Measurements from ENCODE around the gene NLRP14. TPM values are rescaled to one million over a fixed set of nuclear protein-coding genes. Genes with fewer than 3 reads are reported as not detected.

NLRP14 gene
- total and polyA plus RNA-seq, 2 donors (not counting 3 experiments of a cell fraction or from before 2014, with no cell fraction given) = 0.24 to 0.26 TPM

- H3K4me2 ChIP-seq (ENCODE audit: insufficient read depth, low read length) = no peak overlapping the region
These were observed 31.8 kb upstream of the NLRP14 start for GRCh38 chr11:6988506-6988905.

More at GRCh38 chr11:6988506-6988905, 31.8 kb upstream of the NLRP14 start:
- Histone ChIP-seq H3K27ac (ENCODE audit: insufficient read depth, low read depth, low read length) (no peak overlapping the region), H3K9me3 (replicated peaks; ENCODE audit: control insufficient read depth, insufficient read depth, low read length) (no peaks in the 10 kb centered on the region), H3K9me1 (replicated peaks; ENCODE audit: control insufficient read depth, extremely low read depth, insufficient read depth, low read length) (no peaks in the 10 kb centered on the region), H3K36me3 (ENCODE audit: control insufficient read depth in 2 of 2, extremely low read depth in 1 of 2, insufficient read depth in 2 of 2, low read length in 2 of 2) (no peaks in the 10 kb centered on the region), H3K4me3 (replicated peaks in 1 of 3; ENCODE audit: insufficient read depth in 1 of 3, low read depth in 1 of 3, low read length in 3 of 3) (no peak overlapping the region), H2AFZ (ENCODE audit: low read depth, low read length) (no peak overlapping the region), H4K20me1 (replicated peaks; ENCODE audit: control insufficient read depth, extremely low read depth, insufficient read depth, low read length) (no peaks in the 10 kb centered on the region), H3K4me1 (ENCODE audit: control insufficient read depth, extremely low read depth, insufficient read depth, low read length) (no peaks in the 10 kb centered on the region), H3K27me3 (ENCODE audit: control insufficient read depth in 2 of 2, insufficient read depth in 2 of 2, low read length in 2 of 2) (no peaks in the 10 kb centered on the region), H3K79me2 (ENCODE audit: control insufficient read depth, insufficient read depth, low read length) (no peaks in the 10 kb centered on the region), H3K9ac (replicated peaks; ENCODE audit: extremely low read depth, insufficient read depth, low read length) (no peak overlapping the region)
- DNase-seq (ENCODE audit: low read depth, low spot score) (no peak), FAIRE-seq (no peak)
- intact Hi-C loops (cut with micrococcal nuclease) = no loop called here
- BruUV-seq (replicated peaks) = no TSS peak
- dilution Hi-C loops (cut with MboI; ENCODE audit: extremely low pct_ligation_motif_present, low sequenced_read_pairs) = no loop called here
- POLR2A ChIA-PET = no interaction called here
- TF ChIP-seq POLR2A (IDR thresholded peaks at IDR 0.05; ENCODE audit: low read depth, low read length) = no peak
- TF ChIP-seq MYC (IDR thresholded peaks at IDR 0.05; ENCODE audit: low read depth, low read length) = no peak
- no peak for TF ChIP-seq GATA2 (IDR thresholded peaks at IDR 0.05; ENCODE audit: insufficient read depth, insufficient read length, low read depth, low read length)
- TF ChIP-seq CTCF (IDR thresholded peaks at IDR 0.05; ENCODE audit: extremely low read depth in 1 of 2, insufficient read depth in 1 of 2, low read depth in 1 of 2, low read length in 2 of 2) = no peak
- no peak for TF ChIP-seq MAX (IDR thresholded peaks at IDR 0.05; ENCODE audit: insufficient read depth, insufficient read length)
- no peak for TF ChIP-seq JUN (IDR thresholded peaks at IDR 0.05; ENCODE audit: borderline replicate concordance, insufficient read depth, insufficient read length, low read depth)
- TF ChIP-seq POLR2AphosphoS5 (IDR thresholded peaks at IDR 0.05; ENCODE audit: insufficient read depth, low read depth, low read length) = no peak
- no peak for TF ChIP-seq EZH2 (IDR thresholded peaks at IDR 0.05; ENCODE audit: borderline replicate concordance, low read depth, low read length, severe bottlenecking)
- no peak for TF ChIP-seq FOS (IDR thresholded peaks at IDR 0.05; ENCODE audit: borderline replicate concordance, insufficient read depth, low read length)
- CTCF ChIA-PET = interaction anchor here (2.1 kb wide), 1 partner anchor 9 kb away, joined by 6 read pairs; no protein-coding TSS in a partner anchor
